NCI-H510A (cell line): ENCODE results near the gene RMI1.

Source experiments
- DNase-seq: peaks from one replicate; lab custom pipeline; 2025; lab: John Stamatoyannopoulos, UW

The RMI1 gene

GRCh38 chr9:83969602-83970001, 11.0 kb upstream of the RMI1 start:
- DNase-seq: no peak

GRCh38 chr9:83971485-83971884, 9.1 kb upstream of the RMI1 start:
- DNase-seq: no peak

- no peak for DNase-seq
Observed at GRCh38 chr9:83972286-83972685, 8.3 kb upstream of the RMI1 start.

- DNase-seq: no peak
Observed at GRCh38 chr9:83975300-83975699, 5.3 kb upstream of the RMI1 start.

GRCh38 chr9:83976372-83976771, 4.2 kb upstream of the RMI1 start:
- DNase-seq: no peak

- DNase-seq: no peak
Observed at GRCh38 chr9:83977196-83977595, 3.4 kb upstream of the RMI1 start.

- DNase-seq: peak; percentile 75
Observed at GRCh38 chr9:83978992-83979811, 1.4 kb upstream of the RMI1 start.

GRCh38 chr9:83979812-83980394, 702 bp upstream of the RMI1 start, which contains the start of gene HNRNPK:
HNRNPK (minus strand) TSS chr9:83980215; CDS start chr9:83978252, 1,963 bp downstream.
- peak; percentile 97 for DNase-seq

- no peak for DNase-seq
Observed at GRCh38 chr9:83981126-83981871, 694 bp downstream of the RMI1 start.

- no peak for DNase-seq
Observed at GRCh38 chr9:83986195-83986594, 5.6 kb downstream of the RMI1 start.

- DNase-seq: peak; percentile 9
Observed at GRCh38 chr9:83986765-83987401, 6.3 kb downstream of the RMI1 start.

GRCh38 chr9:83987402-83987791, 6.8 kb downstream of the RMI1 start:
- no peak for DNase-seq

GRCh38 chr9:83988411-83988810, 7.8 kb downstream of the RMI1 start:
- DNase-seq: no peak

- no peak for DNase-seq
Observed at GRCh38 chr9:83991355-83991754, 10.8 kb downstream of the RMI1 start.

GRCh38 chr9:83992407-83992806, 11.8 kb downstream of the RMI1 start:
- DNase-seq: no peak

GRCh38 chr9:83992901-83993300, 12.3 kb downstream of the RMI1 start:
- no peak for DNase-seq

GRCh38 chr9:83996126-83996525, 15.5 kb downstream of the RMI1 start:
- DNase-seq: no peak

GRCh38 chr9:83999141-83999918, 18.7 kb downstream of the RMI1 start:
- DNase-seq: no peak

GRCh38 chr9:84000186-84000585, 19.6 kb downstream of the RMI1 start:
- DNase-seq: no peak

- no peak for DNase-seq
Observed at GRCh38 chr9:84001621-84002020, 21.0 kb downstream of the RMI1 start.

- DNase-seq: no peak
Observed at GRCh38 chr9:84002344-84002743, 21.7 kb downstream of the RMI1 start.

GRCh38 chr9:84003246-84003645, 22.6 kb downstream of the RMI1 start:
- DNase-seq: no peak
